Activated B cell treated with CpG ODN at 0.5 μM for 24 hours (primary cell): Measurements from ENCODE around the gene VRK3. TPM values are rescaled to one million over a fixed set of nuclear protein-coding genes. Genes with fewer than 3 reads are reported as not detected.
A peak's percentile ranks its signal among the peaks of the same experiment; 100 is the strongest.

ENCODE experiments used
- ATAC-seq: fragments of 200-7000 bp; cut with Tn5 transposase; one replicate; pipeline ENCODE4 v1.10.0; 2021; ENCODE audit warnings: low read depth, mild to moderate bottlenecking, moderate library complexity
- CTCF ChIA-PET: fragments of 350-600 bp; sonication (Branson Sonifier 250); formaldehyde crosslinking; loops from one replicate; lab custom pipeline; 2021; ENCODE audit warnings: antibody characterized with exemption; lab: Charles Lee
- POLR2A ChIA-PET: fragments of 350-600 bp; sonication (Branson Sonifier 250); formaldehyde crosslinking; loops from one replicate; lab custom pipeline; 2021; ENCODE audit warnings: antibody characterized with exemption; lab: Charles Lee
- DNase-seq: peaks from one replicate; pipeline ENCODE4 v3.0.0; 2022
- H3K27ac Mint-ChIP-seq: one replicate; pipeline ENCODE4 v1.8.0; 2020; ENCODE audit warnings: mixed read lengths
- H3K27me3 Mint-ChIP-seq: one replicate; pipeline ENCODE4 v1.8.0; 2021; ENCODE audit warnings: mixed read lengths
- H3K36me3 Mint-ChIP-seq: one replicate; pipeline ENCODE4 v1.8.0; 2021; ENCODE audit warnings: low read depth, mixed read lengths
- H3K4me1 Mint-ChIP-seq: one replicate; pipeline ENCODE4 v1.8.0; 2021; ENCODE audit warnings: mixed read lengths
- H3K4me3 Mint-ChIP-seq: one replicate; pipeline ENCODE4 v1.8.0; 2020; ENCODE audit warnings: mild to moderate bottlenecking, mixed read lengths
- H3K9me3 Mint-ChIP-seq: one replicate; pipeline ENCODE4 v1.8.0; 2020; ENCODE audit warnings: mixed read lengths
- intact Hi-C: fragments of 100-400 bp; cut with micrococcal nuclease; formaldehyde crosslinking; loops from one replicate; pipeline ENCODE4 v1.15.1; 2024
- total RNA-seq: library from RNA; stranded (reverse); gene quantifications from 2 replicates; pipeline ENCODE4 v1.2.3, GENCODE V29; 2022
- TF ChIP-seq, protein P1 (sequence below): fragments of 200-600 bp; IDR thresholded peaks from one replicate; pipeline ENCODE4 v1.8.0; 2022; ENCODE audit warnings: antibody characterized with exemption, mild to moderate bottlenecking

VRK3 gene
- total RNA-seq, 1 donor from 2014 or later: 82.6 TPM

DNA sequence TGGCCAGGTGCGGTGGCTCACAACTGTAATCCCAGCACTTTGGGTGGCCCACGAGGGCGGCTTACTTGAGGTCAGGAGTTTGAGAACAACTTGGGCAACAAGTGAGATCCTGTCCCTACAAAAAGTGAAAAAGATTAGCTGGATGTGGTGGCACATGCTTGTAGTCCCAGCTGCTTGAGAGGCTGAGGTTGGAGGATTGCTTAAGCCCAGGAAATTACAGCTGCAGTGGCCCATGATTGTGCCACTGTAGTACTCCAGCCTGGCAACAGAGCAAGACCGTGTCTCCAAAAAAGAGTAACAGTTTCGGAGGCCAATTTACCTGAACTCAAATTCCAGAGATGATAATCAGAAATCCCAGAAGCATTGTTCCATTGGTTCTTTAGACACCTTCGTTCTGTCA, 5.1 kb upstream of the VRK3 start:
- POLR2A ChIA-PET: no interaction called here

DNA sequence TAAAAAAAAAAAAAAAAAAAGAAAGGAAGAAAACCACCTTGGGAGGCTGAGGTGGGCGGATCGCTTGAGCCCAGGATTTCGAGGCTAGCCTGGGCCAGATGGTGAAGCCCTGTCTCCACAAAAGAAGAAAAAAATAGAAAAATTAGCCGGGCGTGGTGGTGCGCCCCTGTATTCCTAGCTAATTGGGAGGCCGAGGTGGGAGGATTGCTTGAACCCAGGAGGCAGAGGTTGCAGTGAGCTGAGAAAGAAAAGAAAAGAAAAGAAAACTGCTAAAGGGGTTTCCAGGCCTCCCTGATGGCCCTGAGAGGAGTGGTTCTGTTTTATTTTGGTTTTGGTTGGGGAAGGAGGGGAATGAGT, 1.4 kb upstream of the VRK3 start:
- Mint-ChIP-seq H3K9me3 (peaks cover 2% of the 10 kb centered on the region), H3K27me3 (no peaks in the 10 kb centered on the region), H3K4me3 (peak overlapping the region; percentile 97), H3K36me3 (peaks cover 39% of the 10 kb centered on the region), H3K4me1 (peaks cover 46% of the 10 kb centered on the region), H3K27ac (peak overlapping the region; percentile 42)
- TF ChIP-seq, protein P1, sequence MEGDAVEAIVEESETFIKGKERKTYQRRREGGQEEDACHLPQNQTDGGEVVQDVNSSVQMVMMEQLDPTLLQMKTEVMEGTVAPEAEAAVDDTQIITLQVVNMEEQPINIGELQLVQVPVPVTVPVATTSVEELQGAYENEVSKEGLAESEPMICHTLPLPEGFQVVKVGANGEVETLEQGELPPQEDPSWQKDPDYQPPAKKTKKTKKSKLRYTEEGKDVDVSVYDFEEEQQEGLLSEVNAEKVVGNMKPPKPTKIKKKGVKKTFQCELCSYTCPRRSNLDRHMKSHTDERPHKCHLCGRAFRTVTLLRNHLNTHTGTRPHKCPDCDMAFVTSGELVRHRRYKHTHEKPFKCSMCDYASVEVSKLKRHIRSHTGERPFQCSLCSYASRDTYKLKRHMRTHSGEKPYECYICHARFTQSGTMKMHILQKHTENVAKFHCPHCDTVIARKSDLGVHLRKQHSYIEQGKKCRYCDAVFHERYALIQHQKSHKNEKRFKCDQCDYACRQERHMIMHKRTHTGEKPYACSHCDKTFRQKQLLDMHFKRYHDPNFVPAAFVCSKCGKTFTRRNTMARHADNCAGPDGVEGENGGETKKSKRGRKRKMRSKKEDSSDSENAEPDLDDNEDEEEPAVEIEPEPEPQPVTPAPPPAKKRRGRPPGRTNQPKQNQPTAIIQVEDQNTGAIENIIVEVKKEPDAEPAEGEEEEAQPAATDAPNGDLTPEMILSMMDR: no peak
- DNase-seq (no peak), ATAC-seq (no peak)
- POLR2A ChIA-PET: interaction anchor here (1.6 kb wide), 1 partner anchor 149 kb away, joined by 4 read pairs; the partner anchor contains the start of genes AKT1S1 and TBC1D17
- CTCF ChIA-PET: no interaction called here
- intact Hi-C loops: loop anchor here (5.0 kb wide), 1 partner anchor 434 kb away; the partner anchor contains the start of gene PRR12

More for the DNA sequence above, 5.1 kb upstream of the VRK3 start:
- intact Hi-C loops: no loop called here
- peaks cover 21% of the 10 kb centered on the region for H3K4me1 Mint-ChIP-seq
- no peak for ATAC-seq
- CTCF ChIA-PET: no interaction called here
- TF ChIP-seq, protein P1: no peak
- no peak overlapping the region for H3K4me3 Mint-ChIP-seq
- DNase-seq: no peak
- no peaks in the 10 kb centered on the region for H3K27me3 Mint-ChIP-seq
- H3K36me3 Mint-ChIP-seq: peaks cover 67% of the 10 kb centered on the region
- no peak overlapping the region for H3K27ac Mint-ChIP-seq
- H3K9me3 Mint-ChIP-seq: peaks cover 2% of the 10 kb centered on the region

DNA sequence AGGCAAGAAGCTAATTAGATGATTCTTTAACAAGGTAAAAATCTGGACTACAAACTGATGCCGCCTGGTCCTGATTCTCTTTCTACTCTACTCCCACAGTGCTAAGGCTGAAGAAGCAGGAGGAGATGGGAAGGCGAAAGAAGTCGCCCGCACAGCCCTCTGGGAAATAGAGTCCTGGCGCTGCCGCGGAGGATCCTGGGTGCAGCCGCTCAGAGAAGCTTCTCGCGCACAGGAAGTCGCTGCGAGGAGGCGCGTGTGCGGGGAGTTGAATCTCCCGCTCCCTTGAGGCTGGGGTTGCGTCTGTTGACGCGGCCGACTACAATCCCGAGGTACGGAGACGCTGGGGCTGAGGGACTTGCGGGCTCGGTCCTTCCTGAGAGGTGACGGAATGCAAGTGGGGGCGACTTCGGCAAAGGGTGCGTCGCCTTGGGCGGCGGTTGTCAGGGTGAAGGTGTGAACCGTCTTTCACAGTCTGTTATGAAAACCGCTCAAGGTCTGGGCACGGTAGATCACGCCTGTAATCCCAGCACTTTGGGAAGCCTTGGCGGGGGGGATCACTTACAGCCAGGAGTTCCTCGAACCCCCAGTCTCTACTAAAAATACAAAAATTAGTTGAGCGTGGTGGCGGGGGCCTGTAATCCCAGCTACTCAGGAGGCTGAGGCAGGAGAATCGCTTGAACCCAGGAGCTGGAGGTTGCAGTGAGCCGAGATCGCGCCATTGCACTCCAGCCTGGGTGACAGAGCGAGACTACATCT, 800 bp upstream of the VRK3 start, which contains the start of gene ZNF473:
TSS of gene ZNF473 (plus strand) at position 212 of the 756 bp plus-strand sequence. CDS start 5,078 bp downstream, outside the sequence.
- ATAC-seq (peak; percentile 72), DNase-seq (peak; percentile 82)
- Mint-ChIP-seq H3K36me3 (peaks cover 34% of the 10 kb centered on the region), H3K4me1 (peaks cover 46% of the 10 kb centered on the region), H3K27ac (peak within 1 kb of the TSS; percentile 100), H3K4me3 (peak within 1 kb of the TSS; percentile 97), H3K27me3 (no peaks in the 10 kb centered on the region), H3K9me3 (peaks cover 2% of the 10 kb centered on the region)
- intact Hi-C loops: loop anchor here (1.0 to 5.0 kb wide), 9 partner anchors 25 to 485 kb away; partner anchors contain the start of genes AKT1S1, ATF5, FUZ and JOSD2
- ChIA-PET POLR2A (interaction anchor here (0.5 to 1.6 kb wide), 4 partner anchors 149 to 571 kb away, joined by 3 to 4 read pairs (median 3); partner anchors contain the start of genes AKT1S1, SCAF1 and TBC1D17), CTCF (interaction anchor here (1.0 kb wide), 1 partner anchor 24 kb away, joined by 5 read pairs; no protein-coding TSS in a partner anchor)
- TF ChIP-seq, protein P1: no peak

DNA sequence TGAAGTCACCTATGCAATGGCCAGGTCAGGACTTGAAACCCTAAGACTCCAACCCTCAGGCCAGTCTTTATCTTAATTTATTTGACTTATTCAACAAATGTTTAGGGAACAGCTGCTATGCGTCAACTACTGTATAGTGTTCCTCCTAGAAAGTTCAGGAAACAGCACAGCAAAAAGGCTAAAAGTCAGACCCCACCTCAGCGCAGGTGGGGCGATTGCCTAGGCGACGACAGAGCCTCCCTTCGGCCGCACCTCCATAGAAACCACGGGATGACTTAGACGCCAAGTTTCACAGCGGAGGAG, 502 bp downstream of the VRK3 start:
- Mint-ChIP-seq H3K27ac (peak overlapping the region; percentile 100), H3K4me1 (peaks cover 46% of the 10 kb centered on the region), H3K9me3 (peaks cover 2% of the 10 kb centered on the region), H3K4me3 (peak overlapping the region; percentile 97), H3K27me3 (no peaks in the 10 kb centered on the region), H3K36me3 (peaks cover 33% of the 10 kb centered on the region)
- ChIA-PET CTCF (interaction anchor here (0.9 kb wide), 1 partner anchor 84 kb away, joined by 3 read pairs; no protein-coding TSS in a partner anchor), POLR2A (no interaction called here)
- TF ChIP-seq, protein P1: no peak
- DNase-seq: no peak
- ATAC-seq: no peak
- intact Hi-C loops: loop anchor here (1.0 to 5.0 kb wide), 9 partner anchors 26 to 486 kb away; partner anchors contain the start of genes AKT1S1, ATF5, FUZ and JOSD2

DNA sequence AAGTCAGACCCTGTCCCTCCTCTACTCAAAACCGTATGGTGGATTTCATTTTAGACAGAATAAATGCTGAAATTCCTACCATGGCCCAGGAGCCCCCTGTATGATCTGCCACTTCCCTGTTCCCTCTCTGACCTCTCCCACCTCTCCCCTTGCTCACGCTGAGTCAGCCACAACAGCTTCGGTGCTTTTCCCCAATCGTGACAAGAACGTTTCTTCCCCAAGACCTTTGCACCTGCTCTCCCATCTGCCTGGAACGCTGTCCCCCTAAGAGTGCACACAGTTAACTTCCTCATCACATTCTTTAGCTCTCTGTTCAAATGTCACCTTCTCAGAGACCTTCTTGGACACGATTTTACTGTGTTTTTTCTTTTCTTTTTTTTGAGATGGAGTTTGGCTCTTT, 2.3 kb downstream of the VRK3 start:
- Mint-ChIP-seq H3K36me3 (peaks cover 42% of the 10 kb centered on the region), H3K27me3 (no peaks in the 10 kb centered on the region), H3K4me1 (peaks cover 46% of the 10 kb centered on the region), H3K9me3 (peaks cover 2% of the 10 kb centered on the region), H3K27ac (no peak overlapping the region), H3K4me3 (no peak overlapping the region)
- ChIA-PET POLR2A (no interaction called here), CTCF (no interaction called here)
- intact Hi-C loops: no loop called here
- ATAC-seq: no peak
- TF ChIP-seq, protein P1: no peak
- DNase-seq: no peak
